HuH-7.5 (cell line): ENCODE results near the gene SLC35F3.
A peak's percentile ranks its signal among the peaks of the same experiment; 100 is the strongest.
"Not testable (repeated sequence)": the region's sequence is repeated elsewhere in the genome, so short reads cannot be mapped to it uniquely, and the experiment has no call there.

Source experiments
- DNase-seq: peaks from one replicate; pipeline ENCODE4 v3.0.0; 2011; ENCODE audit warnings: low spot score

The SLC35F3 gene

DNA sequence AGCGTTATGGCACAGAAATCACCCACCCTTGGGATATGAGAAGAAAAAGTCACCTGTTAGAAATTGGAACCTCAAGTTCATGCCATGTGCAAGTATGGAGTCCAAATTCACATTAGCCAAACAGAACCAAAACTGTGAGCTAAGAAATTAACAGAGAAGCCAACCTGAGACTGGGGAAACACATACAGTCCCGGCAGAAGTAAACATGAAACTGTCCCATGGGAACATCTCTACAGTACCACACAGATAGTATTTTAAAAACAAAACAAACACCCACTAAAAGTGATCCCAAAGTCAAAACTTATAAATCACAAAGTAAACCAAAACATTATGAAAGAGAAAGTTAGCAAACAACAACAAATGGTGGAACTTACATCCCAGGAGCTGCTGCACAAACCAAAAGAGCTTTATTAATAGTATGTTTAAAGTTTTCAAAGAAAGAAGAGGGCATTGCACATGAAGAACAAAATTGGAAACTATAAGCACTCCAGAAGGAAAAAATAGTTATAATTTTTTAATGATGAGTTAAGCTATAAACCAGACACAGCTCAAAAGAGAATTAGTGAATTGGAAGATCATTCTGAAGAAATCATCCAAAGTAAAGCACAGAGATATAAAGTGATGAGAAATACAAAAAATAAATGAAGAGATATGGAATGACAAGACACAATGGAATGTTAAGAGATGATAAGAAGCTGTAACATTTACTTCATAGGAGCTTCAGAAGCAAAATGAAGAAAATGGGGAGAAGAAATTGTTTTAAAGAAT lies 385.2 kb downstream of the SLC35F3 start:
- no peak for DNase-seq

DNA sequence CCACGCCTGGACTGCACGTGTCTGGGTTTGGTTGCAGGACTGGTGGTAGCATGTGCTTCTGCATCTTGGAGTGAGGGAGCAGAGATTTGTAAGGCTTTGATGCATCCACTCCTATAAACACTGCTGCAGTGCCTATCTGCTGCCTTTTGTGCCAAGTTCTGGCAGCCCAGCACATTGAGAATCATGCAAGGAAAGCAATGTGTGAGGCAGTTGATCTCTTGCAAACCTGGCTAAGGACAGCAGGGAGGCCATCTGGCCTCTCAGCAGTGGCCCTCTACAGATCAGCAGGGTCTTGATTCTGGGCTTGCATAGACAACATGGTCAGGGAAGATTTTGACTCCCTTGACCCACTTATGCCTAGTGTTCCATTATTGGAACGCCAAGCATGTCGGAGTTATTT lies 387.5 kb downstream of the SLC35F3 start:
- DNase-seq: no peak

DNA sequence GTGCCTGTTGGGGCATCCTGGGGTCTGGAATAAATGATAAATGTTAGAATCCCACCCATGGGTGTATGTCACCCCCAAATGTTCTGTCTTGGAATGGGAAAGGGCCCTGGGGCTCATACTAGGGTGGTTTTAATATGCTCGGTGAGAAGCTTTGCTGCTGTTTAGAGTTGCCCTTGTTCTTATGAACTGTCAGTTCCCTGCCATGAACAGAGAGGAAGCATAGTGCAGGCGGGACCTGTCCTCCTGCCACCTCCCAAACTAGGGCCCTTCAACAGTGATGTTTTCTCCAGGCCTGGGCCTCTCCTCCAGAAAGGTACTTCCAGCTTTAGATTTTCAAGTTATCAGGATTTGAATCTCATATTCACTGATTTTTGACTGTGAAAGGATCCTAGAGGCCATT lies 388.1 kb downstream of the SLC35F3 start:
- DNase-seq: no peak

DNA sequence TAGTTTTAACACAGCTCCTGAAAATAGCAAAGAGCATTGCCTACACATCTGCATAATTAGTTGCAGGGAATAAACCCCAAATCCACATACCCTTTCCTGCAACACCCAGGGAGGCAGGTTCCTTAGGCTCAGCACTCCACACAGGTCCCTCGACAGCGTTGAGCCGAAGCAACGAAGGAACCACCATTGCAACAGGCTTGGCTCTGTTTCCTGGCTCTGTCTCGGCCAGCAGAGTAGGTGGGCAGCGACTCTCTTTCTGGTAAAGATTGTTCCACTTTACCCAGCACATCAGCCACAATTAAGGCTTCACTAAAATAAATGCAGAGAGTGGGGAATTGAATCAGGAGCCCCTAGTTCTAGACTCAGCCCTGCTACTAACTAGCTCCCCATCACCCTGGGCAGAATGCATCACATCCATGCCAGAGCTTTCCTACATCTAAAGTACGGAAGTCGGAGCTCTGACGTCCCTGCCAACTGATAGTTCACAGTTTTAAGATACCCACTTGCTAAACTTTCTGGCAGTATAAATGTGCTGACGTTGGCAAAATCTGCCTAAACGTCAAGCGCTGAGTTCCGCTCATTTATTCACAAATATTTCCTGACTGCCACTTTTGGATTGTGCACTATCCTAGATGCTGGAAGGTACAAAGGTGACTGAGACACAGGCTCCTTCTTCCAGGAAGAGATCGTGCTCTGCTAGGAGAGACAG lies 389.8 kb downstream of the SLC35F3 start:
- no peak for DNase-seq

DNA sequence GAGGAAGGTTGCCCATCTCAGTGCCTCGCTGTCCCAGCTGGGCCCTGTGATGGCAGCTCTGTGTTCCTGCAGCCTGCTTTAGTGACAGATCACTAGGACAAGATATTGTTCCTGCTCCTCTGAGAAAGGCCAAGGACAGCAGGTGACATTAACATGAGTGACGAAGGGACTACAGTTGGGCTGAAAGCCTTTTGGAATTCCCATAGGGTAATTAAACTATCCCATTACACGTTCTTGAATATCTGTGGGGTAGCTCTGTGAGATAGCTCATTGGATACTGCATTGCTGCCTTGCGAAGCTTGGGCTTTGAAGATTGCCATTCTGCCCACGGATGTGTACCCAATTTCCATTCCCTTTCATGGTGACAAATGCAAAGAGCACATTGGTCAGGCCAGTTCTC lies 390.6 kb downstream of the SLC35F3 start:
- DNase-seq: no peak

DNA sequence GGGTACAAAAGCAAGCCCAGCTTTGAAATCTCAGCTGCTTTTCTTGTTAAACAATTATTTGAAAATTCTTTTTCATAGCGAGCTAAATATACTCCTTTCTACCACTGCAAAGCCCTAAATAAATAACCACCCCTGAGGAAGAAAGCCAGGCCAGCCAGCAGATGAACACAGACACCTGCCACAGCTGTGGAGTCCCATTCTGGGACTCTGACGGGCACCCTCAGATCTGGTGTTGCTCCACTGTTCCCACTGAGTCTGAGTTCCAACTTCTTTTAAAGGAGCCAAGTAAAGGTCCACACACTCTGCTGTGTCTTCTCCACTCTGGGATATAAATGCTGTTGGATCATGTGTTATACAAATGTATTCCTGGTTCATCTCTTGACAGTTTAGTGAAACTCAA lies 391.1 kb downstream of the SLC35F3 start:
- DNase-seq: no peak

DNA sequence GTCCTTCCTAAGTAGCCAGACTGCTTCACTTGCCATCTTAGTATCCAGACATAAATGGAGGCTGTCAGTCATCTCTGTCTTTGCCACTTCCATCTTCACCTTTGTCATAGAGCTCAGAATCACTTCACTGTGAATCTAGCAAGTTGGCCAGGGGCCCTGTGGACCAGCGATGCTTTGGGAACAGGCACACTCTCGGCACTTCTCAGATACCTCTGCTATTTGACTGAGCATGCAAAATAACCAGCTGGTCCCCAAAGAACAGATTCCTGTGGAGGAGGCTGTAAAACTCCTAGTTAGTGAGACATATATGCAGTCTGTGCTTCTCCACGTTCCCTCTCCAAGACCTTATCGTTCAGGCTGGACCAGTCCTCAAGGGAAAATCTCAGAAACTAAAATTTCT lies 392.0 kb downstream of the SLC35F3 start:
- DNase-seq: no peak

DNA sequence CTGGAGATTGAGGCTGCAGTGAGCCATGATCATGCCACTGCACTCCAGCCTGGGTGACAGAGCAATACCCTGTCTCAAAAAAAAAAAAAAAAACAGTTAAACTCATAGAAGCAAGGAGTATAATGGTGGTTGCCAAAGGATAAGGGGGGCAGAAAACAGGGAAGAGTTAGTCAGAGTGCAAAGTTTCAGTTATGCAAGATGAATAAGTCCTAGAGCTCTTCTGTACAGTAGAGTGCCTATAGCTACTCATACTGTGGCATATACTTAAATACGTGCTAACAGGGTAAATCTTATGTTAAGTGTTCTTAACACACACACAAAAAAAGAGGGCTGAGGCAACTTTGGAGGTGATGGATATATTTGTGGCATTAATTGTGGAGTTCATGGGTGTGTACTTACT lies 393.2 kb downstream of the SLC35F3 start:
- no peak for DNase-seq

DNA sequence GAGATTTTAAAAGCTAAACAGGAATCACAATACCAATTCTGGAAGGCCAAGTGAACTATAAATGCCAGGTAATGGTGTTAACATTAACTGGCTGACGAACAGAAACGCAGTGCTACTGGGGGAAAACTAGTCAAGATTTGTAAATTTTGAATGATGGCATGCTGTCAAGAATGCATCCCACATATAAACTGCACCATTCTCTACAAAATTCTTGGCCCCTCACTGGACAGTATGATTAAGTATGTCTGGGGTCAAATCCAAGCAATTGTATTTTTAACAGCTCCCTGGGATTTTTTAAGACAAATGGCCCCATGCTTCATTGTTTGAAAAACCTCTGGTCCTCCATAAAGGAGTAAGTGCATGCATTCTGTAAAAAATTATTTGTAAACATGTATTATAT lies 395.6 kb downstream of the SLC35F3 start:
- no peak for DNase-seq

DNA sequence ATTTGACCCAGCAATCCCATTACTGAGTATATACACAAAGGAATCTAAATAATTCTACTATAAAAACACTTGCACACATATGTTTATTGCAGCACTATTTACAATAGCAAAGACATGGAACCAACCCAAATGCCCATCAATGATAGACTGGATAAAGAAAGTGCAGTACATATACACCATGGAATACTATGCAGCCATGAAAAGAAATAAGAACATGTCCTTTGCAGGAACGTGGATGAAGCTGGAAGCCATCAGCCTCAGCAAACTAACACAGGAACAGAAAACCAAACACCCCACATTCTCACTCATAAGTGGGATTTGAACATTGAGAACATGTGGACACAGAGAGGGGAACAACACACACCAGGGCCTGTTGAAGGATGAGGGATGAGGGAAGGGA lies 397.2 kb downstream of the SLC35F3 start:
- not testable (repeated sequence) for DNase-seq

DNA sequence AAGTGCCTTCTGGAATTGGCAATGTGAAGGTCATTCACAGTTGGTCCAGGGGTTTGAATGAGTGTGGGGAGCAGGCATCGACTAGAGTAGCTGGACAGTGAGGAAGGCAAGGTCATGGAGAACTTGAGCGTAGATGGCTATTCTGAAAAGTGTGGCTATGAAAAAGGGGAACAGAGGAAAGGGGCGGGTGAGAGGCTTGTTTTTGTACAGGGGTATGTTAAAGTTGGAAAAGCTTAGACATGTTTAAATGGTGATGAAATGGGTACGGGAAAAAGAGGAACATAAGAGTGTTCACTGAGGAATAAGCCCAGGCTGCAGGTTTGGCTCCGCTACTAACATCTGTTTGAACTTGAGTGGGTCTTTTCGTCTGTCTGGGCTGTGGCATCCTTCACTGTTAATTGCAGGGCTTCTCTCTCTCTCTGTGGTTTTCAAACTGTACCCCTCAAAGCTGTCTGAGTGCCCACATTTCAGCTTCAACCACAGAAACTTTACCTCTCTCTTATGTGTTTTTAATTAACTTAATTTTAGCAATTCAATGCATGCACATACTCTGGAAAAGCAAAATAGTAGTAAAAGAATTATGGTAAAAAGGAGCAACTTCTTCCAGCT lies 398.0 kb downstream of the SLC35F3 start:
- DNase-seq: no peak

DNA sequence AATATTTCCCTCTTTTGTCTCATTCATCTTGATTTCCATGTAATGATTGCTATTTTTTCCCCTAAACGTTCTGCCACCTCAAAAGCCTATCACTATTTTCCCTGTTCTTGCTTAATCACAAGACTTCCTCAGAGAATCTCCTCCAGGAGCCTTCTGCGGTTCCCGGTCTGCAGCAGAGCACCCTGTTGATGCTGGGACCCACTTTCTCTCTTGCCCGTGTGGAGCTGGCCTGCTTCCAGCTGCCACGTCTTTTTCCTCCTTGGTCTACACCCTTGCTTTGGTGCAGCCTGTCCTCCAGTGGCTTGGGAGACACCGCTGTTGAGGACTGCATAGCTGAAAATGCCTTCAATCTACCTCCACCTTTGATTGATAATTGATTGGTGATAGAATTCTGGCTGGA lies 398.8 kb downstream of the SLC35F3 start:
- DNase-seq: no peak

DNA sequence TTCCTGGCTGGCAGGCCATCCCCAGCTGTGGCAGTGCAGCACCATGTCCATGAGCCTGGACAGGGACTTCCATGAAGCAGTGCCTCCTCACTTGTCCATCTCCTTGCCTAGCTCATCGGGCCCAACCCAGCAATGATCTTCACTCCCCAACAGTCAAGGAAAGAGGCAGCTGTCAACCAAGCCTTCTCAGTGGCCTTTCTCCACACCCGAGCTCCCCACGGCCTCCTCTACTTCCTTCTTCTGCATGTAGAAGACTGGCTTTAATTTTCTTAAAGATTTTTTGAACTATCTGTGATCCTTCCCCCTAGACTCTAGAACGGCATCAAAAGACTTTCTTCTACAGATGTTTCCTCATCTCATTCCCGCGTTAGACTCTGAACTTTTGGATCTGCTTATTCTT lies 403.2 kb downstream of the SLC35F3 start:
- no peak for DNase-seq

DNA sequence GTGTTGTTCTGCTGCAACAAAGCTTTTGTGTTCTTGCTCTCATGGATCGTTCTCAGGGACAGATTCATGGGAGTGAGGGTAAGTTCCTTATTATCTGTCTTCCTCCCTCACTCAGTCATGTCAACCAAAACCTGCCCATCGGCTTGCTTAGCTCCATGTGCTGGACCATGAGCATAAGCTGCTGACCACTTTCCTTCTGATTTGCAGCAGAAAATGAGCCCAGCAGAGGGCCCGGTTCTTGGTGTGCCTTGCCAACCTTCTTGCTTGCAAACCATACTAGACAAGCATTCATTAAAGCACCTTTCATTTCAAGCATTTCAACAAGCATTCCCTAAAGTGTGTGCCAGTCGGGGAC lies 404.7 kb downstream of the SLC35F3 start:
- no peak for DNase-seq

DNA sequence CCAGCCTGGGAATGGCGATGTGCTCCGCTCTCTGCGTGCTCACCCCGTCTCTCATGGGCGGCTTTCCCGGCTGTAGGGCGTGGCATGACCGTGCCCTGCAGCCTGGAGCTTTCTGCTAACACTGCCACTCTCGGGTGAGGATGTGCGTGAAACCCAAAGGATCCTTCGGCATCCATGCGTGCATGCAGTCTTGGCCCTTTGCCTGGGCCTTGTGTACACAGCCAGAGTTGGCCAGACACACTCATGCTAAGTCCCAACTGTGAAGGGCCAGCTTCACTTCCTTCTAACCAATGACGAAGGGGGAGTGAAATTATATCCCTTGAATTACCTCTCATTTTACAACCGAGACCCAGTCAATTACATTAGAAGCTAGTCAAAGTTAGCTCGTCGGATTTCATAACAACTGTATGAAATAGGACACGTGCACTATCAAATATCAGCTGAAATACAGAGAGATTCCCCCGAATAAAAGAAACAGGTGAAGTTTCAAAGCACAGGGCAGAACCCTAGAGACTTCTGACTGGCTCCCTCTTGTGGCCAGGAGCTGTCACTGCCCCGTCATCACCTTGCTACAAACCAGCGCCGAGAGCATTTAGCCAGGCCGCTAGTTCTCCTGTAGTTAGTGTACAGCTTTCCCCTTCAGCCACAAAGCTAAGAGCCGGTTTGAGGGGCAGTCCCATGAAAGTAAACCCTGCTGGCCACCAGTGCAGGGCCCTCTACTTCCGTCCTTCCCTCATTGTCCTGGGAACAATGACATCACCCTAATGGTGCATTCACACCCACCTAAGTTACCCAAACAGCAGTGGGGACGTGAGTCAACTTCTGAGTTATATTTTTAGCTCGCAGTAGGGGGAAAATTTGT lies 405.4 kb downstream of the SLC35F3 start:
- peak; percentile 73 for DNase-seq

DNA sequence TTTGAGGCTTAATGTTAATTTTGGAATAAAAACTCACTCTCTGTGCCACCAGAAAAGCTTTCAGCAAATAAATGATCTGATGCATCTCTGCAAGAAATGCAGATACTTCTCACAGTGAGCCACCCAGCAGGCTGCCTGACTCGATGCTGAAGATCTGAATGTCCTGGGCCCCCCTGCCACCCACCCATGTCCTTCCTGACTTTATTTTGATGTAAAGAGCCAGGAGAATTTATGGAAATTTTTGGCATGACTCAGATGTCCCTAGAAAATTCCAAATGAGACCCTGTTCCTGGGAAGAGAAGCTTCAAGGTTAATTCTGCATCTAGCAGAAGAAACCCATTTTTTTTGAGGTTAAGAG lies 406.0 kb downstream of the SLC35F3 start:
- DNase-seq: no peak

DNA sequence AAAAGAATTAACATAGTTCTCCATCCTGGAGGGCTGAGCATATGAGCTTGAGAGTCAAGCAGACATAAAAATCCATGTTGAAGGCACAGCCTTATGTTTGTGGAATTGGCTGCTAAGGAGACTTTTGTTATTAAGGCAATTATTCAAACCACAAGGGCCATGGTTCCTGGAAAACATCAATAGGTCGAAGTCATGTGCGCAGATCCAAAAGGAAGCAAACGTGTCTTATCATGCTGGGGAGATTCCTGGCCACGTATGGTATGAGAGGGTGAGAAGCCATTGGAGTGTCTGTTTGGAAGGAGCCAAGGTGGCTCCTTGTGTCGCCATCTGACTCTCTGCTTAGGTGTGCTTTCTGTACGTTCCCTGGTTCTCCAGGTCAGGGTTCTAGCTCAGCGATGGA lies 406.9 kb downstream of the SLC35F3 start:
- DNase-seq: no peak

DNA sequence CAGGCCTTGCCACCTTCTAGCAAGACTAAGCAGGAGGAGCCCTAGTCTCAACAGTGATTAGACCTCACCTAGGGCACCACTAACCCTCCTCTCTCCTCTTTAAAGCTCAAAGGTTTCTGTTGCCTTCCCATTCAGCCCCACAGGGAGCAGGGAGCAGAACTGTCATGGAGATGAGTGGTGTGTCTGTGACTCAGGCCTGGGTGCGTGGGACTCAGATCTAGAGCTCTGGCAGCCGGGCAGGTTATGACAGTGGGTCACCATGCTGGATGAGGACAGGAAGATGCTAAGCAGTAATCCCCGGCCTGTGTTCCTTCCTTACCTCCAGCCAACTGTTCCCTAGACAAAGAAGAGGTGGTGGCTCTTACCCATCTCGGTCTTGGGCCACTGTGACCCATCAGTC lies 408.7 kb downstream of the SLC35F3 start:
- DNase-seq: no peak

DNA sequence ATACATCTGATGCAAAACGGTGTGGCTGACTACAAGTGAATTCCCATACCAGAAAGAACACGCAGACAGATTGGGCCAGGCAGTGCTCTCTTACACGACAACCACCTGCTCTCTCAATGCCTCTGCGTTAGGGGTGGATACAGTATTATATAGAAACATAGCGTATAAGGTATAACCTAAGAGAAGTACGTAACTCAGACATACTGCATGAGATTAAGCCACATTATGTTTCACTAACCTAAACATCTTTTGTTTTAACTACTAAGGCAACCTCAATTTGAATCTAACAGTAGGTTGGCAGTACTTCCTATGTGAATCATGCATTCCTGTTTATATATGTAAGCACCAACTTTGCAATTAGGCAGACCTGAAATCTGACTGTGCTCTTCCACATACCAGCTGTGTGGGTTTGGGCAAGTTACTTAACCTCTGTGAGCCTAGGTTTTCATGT lies 410.6 kb downstream of the SLC35F3 start:
- DNase-seq: no peak

DNA sequence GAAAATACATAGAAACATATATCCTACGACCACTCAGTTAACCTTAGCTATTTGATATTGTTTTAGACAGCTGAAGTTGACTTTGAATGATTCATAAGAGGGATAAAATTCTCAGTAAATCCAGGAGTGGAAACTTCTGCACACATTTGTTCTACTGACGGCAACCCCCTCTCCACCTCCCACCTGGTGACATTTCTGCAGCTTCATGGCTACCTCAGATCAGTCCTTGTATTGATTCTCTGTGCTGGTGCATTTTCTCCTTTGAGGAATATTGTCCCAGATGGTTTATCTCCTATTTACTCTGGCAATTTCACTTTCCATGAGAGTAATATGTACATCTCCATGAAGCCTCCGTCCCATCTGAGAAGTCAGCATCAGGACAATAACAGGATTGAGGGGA lies 411.1 kb downstream of the SLC35F3 start:
- no peak for DNase-seq

DNA sequence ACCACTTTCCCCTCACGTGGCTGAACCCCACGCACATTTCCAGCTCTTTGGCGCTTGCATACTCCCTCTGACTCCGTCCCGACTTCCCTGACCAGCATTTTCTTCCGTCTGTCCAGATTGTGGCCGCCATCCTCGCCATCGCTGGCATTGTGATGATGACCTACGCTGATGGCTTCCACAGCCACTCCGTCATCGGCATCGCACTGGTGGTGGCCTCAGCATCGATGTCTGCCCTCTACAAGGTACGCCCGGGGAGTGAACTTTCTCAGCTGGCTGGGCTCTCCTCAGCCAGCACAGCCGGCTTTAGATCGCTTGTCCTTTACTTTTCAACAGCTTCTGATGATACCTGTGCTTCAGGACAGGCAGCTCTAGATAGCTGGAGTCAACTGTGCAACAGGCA lies 412.0 kb downstream of the SLC35F3 start:
- no peak for DNase-seq

DNA sequence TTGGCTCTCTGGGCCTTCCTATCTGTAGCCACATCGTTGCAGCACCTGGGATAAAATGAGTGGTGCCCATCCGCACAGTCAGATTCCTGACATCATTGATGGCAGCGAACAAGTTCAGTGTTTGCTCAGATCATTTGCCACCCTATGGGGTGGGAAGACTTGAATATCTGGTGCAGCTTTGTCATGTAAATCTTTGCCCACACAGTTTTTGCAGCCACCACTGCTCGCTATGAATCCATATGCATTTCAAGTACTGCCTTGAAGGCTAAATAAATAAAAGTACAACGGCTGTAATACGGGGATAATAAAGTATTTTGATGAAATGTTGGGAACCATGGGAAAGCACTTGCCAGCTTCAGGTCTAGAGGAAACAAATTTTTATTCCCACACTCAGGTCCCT lies 412.5 kb downstream of the SLC35F3 start:
- DNase-seq: no peak

DNA sequence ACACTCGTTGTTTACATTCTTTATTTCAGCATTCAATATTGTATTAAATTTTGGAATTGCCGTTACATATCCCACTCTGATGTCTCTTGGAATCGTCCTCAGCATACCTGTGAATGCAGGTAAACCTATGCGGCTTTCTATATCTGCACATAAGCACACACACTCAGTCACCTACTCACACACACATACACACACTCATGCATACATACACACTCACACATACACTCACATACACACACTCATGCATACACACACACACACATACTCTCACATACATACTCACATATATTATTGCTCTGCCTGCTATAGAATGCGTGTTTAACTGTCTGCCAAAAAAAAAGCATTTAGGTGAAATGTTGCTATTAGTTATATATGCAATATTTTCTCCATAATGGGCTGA lies 415.6 kb downstream of the SLC35F3 start:
- no peak for DNase-seq
